GM12878 (cell line): Measurements from ENCODE around the gene ADM2. TPM values are rescaled to one million over a fixed set of nuclear protein-coding genes. Genes with fewer than 3 reads are reported as not detected.
A peak's percentile ranks its signal among the peaks of the same experiment; 100 is the strongest.

Experiments
- BCL11A ChIP-seq: IDR thresholded peaks from 2 replicates; pipeline ENCODE4 v1.6.1; 2011; ENCODE audit warnings: low read depth, low read length
- CHD1 ChIP-seq: IDR thresholded peaks from 2 replicates; pipeline ENCODE4 v1.6.1; 2012; ENCODE audit warnings: low read depth, low read length, improper control_type of control experiment
- CREM ChIP-seq: IDR thresholded peaks from 2 replicates; pipeline ENCODE4 v1.6.1; 2014; ENCODE audit warnings: antibody characterized with exemption, low read depth
- HCFC1 ChIP-seq: fragments of 150-350 bp; IDR thresholded peaks from 2 replicates; pipeline ENCODE4 v1.6.1; 2014; ENCODE audit warnings: low read length
- HDAC6 ChIP-seq: fragments of 200-600 bp; sonication (generic); IDR thresholded peaks from one replicate; pipeline ENCODE4 v1.8.0; 2017; ENCODE audit warnings: antibody characterized with exemption; ENCODE audit not compliant: unreplicated experiment
- IRF3 ChIP-seq: fragments of 450-650 bp; IDR thresholded peaks from 2 replicates; pipeline ENCODE4 v1.6.1; 2014; ENCODE audit warnings: mild to moderate bottlenecking
- KLF5 ChIP-seq: fragments of 450-650 bp; IDR thresholded peaks from 2 replicates; pipeline ENCODE4 v1.6.1; 2014; ENCODE audit warnings: mild to moderate bottlenecking; ENCODE audit not compliant: partially characterized antibody
- LARP7 ChIP-seq: fragments of 450-650 bp; IDR thresholded peaks from 2 replicates; pipeline ENCODE4 v1.6.1; 2017; ENCODE audit warnings: mild to moderate bottlenecking
- NFXL1 ChIP-seq: fragments of 450-650 bp; IDR thresholded peaks from 2 replicates; pipeline ENCODE4 v1.6.1; 2017; ENCODE audit warnings: antibody characterized with exemption, mild to moderate bottlenecking, borderline replicate concordance
- NR2C1 ChIP-seq: fragments of 450-650 bp; IDR thresholded peaks from 2 replicates; pipeline ENCODE4 v1.6.1; 2017; ENCODE audit warnings: antibody characterized with exemption, mild to moderate bottlenecking, moderate library complexity
- POLR2A ChIP-seq: IDR thresholded peaks from 2 replicates; pipeline ENCODE4 v1.6.1; 2011; ENCODE audit warnings: low read depth, mild to moderate bottlenecking, low read length
- RELB ChIP-seq: fragments of 450-650 bp; IDR thresholded peaks from 2 replicates; pipeline ENCODE4 v1.6.1; 2017; ENCODE audit warnings: low read depth, mild to moderate bottlenecking, moderate library complexity
- REST ChIP-seq: IDR thresholded peaks from 2 replicates; pipeline ENCODE4 v1.6.1; 2012; ENCODE audit warnings: mild to moderate bottlenecking, low read depth, low read length
- SMAD1 ChIP-seq: fragments of 450-650 bp; IDR thresholded peaks from 2 replicates; pipeline ENCODE4 v1.6.1; 2018; ENCODE audit warnings: mild to moderate bottlenecking, low read depth; ENCODE audit not compliant: partially characterized antibody
- SMARCA5 ChIP-seq: fragments of 450-650 bp; IDR thresholded peaks from 2 replicates; pipeline ENCODE4 v1.6.1; 2017; ENCODE audit warnings: mild to moderate bottlenecking
- SUZ12 ChIP-seq: fragments of 200-600 bp; sonication (generic); IDR thresholded peaks from one replicate; pipeline ENCODE4 v1.6.1; 2018; ENCODE audit warnings: antibody characterized with exemption, mild to moderate bottlenecking; ENCODE audit not compliant: unreplicated experiment
- TCF12 ChIP-seq: IDR thresholded peaks from 2 replicates; pipeline ENCODE4 v1.6.1; 2011; ENCODE audit warnings: low read depth, mild to moderate bottlenecking, low read length
- TCF3 ChIP-seq: IDR thresholded peaks from 2 replicates; pipeline ENCODE4 v1.6.1; 2012; ENCODE audit warnings: low read depth, mild to moderate bottlenecking, low read length, borderline replicate concordance; ENCODE audit not compliant: insufficient read depth
- ZNF384 ChIP-seq: IDR thresholded peaks from 2 replicates; pipeline ENCODE4 v1.6.1; 2012; ENCODE audit warnings: low read depth, mild to moderate bottlenecking, low read length, improper control_type of control experiment, borderline replicate concordance
- polyA plus RNA-seq, 11 experiments: library from polyadenylated mRNA; depleted of rRNA in 4 of 11; unstranded in 6 of 11; stranded (reverse) in 5 of 11; fragments of >200 nt; fragmentation: Nextera tagmentation in 4 of 11; fragmentation: Illumina TruSeq in 1 of 11; extraction: Ambion mirVana in 4 of 11; extraction: Trizol in 1 of 11; gene quantifications; 1 replicate in 1 of 11; 2 replicates in 10 of 11; pipeline versions ENCODE4 v1.2.1 to v1.2.3, GENCODE V29; 2011 to 2016; ENCODE audit warnings: inconsistent platforms in 2 of 11, missing spikeins in 2 of 11, low read depth in 1 of 11
- total RNA-seq, 4 experiments: library from RNA; depleted of rRNA in 3 of 4; stranded (reverse); fragments of >200 nt in 3 of 4; fragmentation: Illumina TruSeq in 1 of 4; extraction: Trizol in 1 of 4; gene quantifications; 2 replicates each; pipeline versions ENCODE4 v1.2.1 to v1.2.3, GENCODE V29; 2013 to 2021
- TF ChIP-seq, protein P1 (sequence below): fragments of 450-650 bp; conservative IDR thresholded peaks from 2 replicates; pipeline ENCODE4 v1.6.1; 2017; ENCODE audit warnings: mild to moderate bottlenecking, moderate library complexity
- TF ChIP-seq, protein P2 (sequence below): fragments of 150-350 bp; IDR thresholded peaks from 2 replicates; pipeline ENCODE4 v1.6.1; 2014; ENCODE audit warnings: mild to moderate bottlenecking, low read depth, low read length

ADM2 gene
- total and polyA plus RNA-seq, 10 of the 15 experiments (the other 5 are each of a cell fraction or from before 2014, with no cell fraction given): 0.02 to 0.33 (median 0.12) TPM; not detected in 2

DNA sequence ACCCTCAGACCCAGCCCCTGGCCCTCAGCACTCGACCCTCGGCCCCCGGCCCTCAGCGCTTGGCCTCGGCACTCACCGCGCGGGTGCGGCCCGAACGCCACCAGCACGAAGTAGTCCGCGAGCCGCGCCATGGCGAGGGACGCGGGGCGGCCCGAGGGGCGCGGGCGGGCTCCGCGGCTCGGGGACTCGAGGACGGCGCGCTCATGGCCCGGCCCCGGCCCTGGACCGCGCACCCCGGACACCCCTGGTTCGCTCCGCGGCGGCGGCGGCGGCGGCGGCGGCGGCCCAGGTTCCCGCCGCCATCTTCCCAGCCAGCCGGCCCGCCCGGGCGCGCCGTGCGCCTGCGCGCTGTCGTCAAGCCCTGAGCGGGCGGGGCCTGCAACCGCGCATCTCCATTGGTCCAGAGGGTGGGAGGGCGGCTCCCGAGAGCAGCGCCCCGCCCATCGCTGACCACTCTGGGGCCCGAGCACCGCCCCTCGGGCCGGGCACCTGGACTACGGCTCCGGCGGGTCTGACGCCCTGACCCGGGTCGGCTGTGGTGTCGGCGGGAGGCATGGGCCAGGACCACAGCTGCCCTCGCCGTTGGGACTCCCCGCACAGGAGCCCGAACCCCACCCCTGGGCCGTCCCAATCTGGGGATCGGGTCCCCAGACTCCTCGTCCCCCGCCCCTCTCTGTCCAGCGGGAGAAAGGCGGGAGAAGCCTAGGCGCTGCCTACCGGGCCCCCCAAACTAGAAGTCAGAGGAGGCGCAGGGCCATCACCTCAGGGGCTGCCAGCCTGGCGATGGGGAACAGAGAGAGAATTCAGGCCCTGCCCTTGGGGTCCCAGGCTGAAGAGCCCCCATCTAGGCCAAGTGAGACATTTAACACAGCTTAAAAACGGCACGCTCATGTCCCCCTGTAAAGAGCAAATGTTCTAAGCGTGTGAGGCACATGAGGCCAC, 6.4 kb upstream of the ADM2 start, which contains the start of gene SBF1 (continued):
- no peak for TF ChIP-seq REST
- no peak for TF ChIP-seq CREM
- TF ChIP-seq, protein P1, sequence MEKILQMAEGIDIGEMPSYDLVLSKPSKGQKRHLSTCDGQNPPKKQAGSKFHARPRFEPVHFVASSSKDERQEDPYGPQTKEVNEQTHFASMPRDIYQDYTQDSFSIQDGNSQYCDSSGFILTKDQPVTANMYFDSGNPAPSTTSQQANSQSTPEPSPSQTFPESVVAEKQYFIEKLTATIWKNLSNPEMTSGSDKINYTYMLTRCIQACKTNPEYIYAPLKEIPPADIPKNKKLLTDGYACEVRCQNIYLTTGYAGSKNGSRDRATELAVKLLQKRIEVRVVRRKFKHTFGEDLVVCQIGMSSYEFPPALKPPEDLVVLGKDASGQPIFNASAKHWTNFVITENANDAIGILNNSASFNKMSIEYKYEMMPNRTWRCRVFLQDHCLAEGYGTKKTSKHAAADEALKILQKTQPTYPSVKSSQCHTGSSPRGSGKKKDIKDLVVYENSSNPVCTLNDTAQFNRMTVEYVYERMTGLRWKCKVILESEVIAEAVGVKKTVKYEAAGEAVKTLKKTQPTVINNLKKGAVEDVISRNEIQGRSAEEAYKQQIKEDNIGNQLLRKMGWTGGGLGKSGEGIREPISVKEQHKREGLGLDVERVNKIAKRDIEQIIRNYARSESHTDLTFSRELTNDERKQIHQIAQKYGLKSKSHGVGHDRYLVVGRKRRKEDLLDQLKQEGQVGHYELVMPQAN: peak; percentile 58
- no peak for TF ChIP-seq TCF12
- TF ChIP-seq CHD1: no peak
- TF ChIP-seq RELB: no peak
- TF ChIP-seq ZNF384: no peak
- no peak for TF ChIP-seq SUZ12
- peak; percentile 54 for TF ChIP-seq LARP7
- TF ChIP-seq IRF3: no peak
- no peak for TF ChIP-seq NFXL1
- TF ChIP-seq SMAD1: no peak
- 0 out of 2 replicates have a peak, but pooled peaks have one; percentile 15 for TF ChIP-seq HCFC1
- TF ChIP-seq NR2C1: no peak
- no peak for TF ChIP-seq BCL11A
- peak; percentile 63 for TF ChIP-seq POLR2A
- 0 out of 2 replicates have a peak, but pooled peaks have one; percentile 48 for TF ChIP-seq TCF3
- peak; percentile 32; the same call in 1 of the 2 replicates for TF ChIP-seq SMARCA5
- TF ChIP-seq, protein P2, sequence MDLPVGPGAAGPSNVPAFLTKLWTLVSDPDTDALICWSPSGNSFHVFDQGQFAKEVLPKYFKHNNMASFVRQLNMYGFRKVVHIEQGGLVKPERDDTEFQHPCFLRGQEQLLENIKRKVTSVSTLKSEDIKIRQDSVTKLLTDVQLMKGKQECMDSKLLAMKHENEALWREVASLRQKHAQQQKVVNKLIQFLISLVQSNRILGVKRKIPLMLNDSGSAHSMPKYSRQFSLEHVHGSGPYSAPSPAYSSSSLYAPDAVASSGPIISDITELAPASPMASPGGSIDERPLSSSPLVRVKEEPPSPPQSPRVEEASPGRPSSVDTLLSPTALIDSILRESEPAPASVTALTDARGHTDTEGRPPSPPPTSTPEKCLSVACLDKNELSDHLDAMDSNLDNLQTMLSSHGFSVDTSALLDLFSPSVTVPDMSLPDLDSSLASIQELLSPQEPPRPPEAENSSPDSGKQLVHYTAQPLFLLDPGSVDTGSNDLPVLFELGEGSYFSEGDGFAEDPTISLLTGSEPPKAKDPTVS: no peak
- TF ChIP-seq HDAC6: no peak
- TF ChIP-seq KLF5: peak; percentile 35
